ENCODE measurements around the gene VPS45.
A peak's percentile ranks its signal among the peaks of the same experiment; 100 is the strongest.

Gene VPS45

DNA sequence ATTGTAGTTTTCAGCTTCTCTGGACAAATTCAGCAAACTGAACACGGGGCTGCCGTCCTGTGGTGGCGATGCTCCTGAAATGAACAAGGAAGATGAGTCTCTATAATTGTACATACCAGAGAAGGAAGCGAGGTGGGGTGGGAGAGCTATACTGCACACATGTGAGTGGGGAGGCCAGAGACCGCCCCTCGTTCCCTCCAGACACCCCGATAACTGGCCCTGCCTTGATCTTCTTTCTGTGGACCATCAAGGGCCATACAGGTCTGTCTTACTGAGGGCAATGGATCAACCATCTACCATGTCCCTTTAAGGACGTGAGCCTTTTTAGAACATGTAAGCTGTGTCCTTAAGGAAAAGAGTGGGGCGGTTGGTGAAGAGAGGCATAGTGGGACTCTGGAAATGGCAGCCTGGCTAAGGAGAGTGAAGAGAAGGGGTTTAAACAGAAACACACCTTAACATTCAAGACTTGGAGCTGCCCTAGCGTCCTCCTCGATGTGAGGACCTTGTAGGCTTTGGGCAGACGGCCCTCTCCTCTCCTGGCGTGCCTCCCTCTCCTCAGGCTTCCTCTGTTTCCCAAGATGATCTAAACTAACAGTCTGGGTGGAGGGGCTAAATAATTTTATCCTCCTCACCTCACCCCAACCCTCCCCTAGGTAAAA is 88.0 kb downstream of the VPS45 start:
- no peak for DNase-seq
- Histone ChIP-seq H3K27me3 (replicated peaks) (no peaks in the 10 kb centered on the region), H3K4me3 (ENCODE audit: low read depth, low read length) (no peak overlapping the region), H3K27ac (no peak overlapping the region), H3K36me3 (replicated peaks) (peaks cover 48% of the 10 kb centered on the region)
- TF ChIP-seq CTCF (IDR thresholded peaks at IDR 0.05; ENCODE audit: low read depth, low read length, missing control alignments), result no peak
- in situ Hi-C loops (cut with HindIII; ENCODE audit: low pct_ligation_motif_present, low sequenced_read_pairs), result no loop called here

GRCh38 chr1:150156868-150157603 is 89.5 kb downstream of the VPS45 start:
- DNase-seq, result no peak
- Histone ChIP-seq H3K27me3 (replicated peaks) (no peaks in the 10 kb centered on the region), H3K4me3 (ENCODE audit: low read depth, low read length) (no peak overlapping the region), H3K36me3 (replicated peaks) (peaks cover 48% of the 10 kb centered on the region), H3K27ac (no peak overlapping the region)
- in situ Hi-C loops (cut with HindIII; ENCODE audit: low pct_ligation_motif_present, low sequenced_read_pairs), result no loop called here
- no peak for TF ChIP-seq CTCF (IDR thresholded peaks at IDR 0.05; ENCODE audit: low read depth, low read length, missing control alignments)

- Histone ChIP-seq H3K27ac (peak overlapping the region; percentile 80), H3K36me3 (replicated peaks) (peaks cover 37% of the 10 kb centered on the region), H3K4me3 (ENCODE audit: low read depth, low read length) (no peak overlapping the region), H3K27me3 (replicated peaks) (no peaks in the 10 kb centered on the region)
- no peak for TF ChIP-seq CTCF (IDR thresholded peaks at IDR 0.05; ENCODE audit: low read depth, low read length, missing control alignments)
- DNase-seq, result no peak
- in situ Hi-C loops (cut with HindIII; ENCODE audit: low pct_ligation_motif_present, low sequenced_read_pairs), result no loop called here
Observed at GRCh38 chr1:150159550-150159949, 92.0 kb downstream of the VPS45 start.

GRCh38 chr1:150160964-150161621 is 93.5 kb downstream of the VPS45 start:
- Histone ChIP-seq H3K36me3 (replicated peaks) (peaks cover 22% of the 10 kb centered on the region), H3K27ac (peak overlapping the region; percentile 95), H3K4me3 (ENCODE audit: low read depth, low read length) (no peak overlapping the region), H3K27me3 (replicated peaks) (no peaks in the 10 kb centered on the region)
- DNase-seq, result no peak
- no peak for TF ChIP-seq CTCF (IDR thresholded peaks at IDR 0.05; ENCODE audit: low read depth, low read length, missing control alignments)
- in situ Hi-C loops (cut with HindIII; ENCODE audit: low pct_ligation_motif_present, low sequenced_read_pairs), result no loop called here

- DNase-seq, result no peak
- Histone ChIP-seq H3K36me3 (replicated peaks) (peaks cover 13% of the 10 kb centered on the region), H3K27me3 (replicated peaks) (no peaks in the 10 kb centered on the region), H3K4me3 (ENCODE audit: low read depth, low read length) (no peak overlapping the region), H3K27ac (peak overlapping the region; percentile 95)
- peak; percentile 25 for TF ChIP-seq CTCF (IDR thresholded peaks at IDR 0.05; ENCODE audit: low read depth, low read length, missing control alignments)
- in situ Hi-C loops (cut with HindIII; ENCODE audit: low pct_ligation_motif_present, low sequenced_read_pairs), result no loop called here
Observed at GRCh38 chr1:150161747-150162581, 94.4 kb downstream of the VPS45 start.

All from brain microvascular endothelial cell (primary cell).